ENCODE data around the gene USP24. TPM values are rescaled to one million over a fixed set of nuclear protein-coding genes. Genes with fewer than 3 reads are reported as not detected.

Gene USP24
- total RNA-seq, 1 donor from 2014 or later, result 49.5 TPM

DNA sequence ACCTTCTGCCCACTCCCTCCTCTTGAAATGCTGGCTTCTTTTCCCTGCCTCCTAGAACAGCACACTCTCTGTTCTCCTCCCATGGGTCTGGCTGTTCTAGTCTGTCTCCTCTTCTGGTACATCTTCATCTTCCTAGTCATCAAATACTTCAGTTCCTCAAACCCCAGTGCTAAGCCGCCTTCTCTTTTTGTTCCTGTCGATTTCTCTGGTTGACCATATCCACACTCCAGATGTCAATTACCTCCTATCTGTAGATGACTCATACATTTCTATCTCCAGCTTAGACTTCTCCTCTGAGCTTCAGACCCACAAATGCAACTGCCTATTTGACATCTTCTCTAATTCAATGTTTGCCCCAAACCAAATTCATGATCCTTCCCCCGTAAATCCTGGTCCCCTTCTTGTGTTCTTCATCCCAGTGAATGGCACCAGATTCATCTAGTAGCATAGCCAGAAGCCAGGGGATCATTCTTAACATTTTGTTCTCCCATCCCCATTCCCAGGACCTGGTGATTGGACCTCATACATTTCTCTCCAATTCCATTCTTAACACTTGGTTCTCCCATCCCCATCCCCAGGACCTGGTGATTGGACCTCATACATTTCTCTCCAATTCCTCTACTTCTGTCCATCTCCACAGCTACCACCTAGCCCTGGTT lies 35.9 kb downstream of the USP24 start:
- no peaks in the 10 kb centered on the region for H3K27me3 Mint-ChIP-seq
- H3K9me3 Mint-ChIP-seq, result peaks cover 5% of the 10 kb centered on the region
- H3K36me3 Mint-ChIP-seq (ENCODE audit: low read depth), result peaks cover 27% of the 10 kb centered on the region
- peaks cover 16% of the 10 kb centered on the region for H3K4me1 Mint-ChIP-seq
- intact Hi-C loops (cut with micrococcal nuclease), result no loop called here
- peak overlapping the region; percentile 5 for H3K27ac Mint-ChIP-seq
- no peak for DNase-seq
- H3K4me3 Mint-ChIP-seq, result no peak overlapping the region

DNA sequence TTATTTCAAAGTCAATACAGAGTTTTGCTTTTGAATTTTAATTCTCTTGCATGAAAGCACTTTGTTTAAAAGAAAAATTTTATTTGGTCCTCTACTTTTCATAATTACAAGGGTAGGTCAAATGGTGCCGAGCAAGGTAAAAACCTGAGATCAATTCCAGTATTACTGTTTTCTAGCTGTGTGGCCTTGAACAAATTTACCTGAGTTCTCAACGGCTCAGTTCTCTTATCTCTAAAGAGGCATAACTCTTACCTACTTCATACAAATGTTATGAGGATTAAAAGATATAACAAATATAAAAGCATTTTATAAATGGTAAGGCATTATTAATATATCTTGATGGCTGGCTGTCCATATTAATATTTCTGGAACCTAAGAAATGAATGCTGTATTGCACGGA lies 42.5 kb downstream of the USP24 start:
- DNase-seq, result no peak
- H3K36me3 Mint-ChIP-seq (ENCODE audit: low read depth), result peaks cover 33% of the 10 kb centered on the region
- no peak overlapping the region for H3K4me3 Mint-ChIP-seq
- intact Hi-C loops (cut with micrococcal nuclease), result no loop called here
- H3K27ac Mint-ChIP-seq, result no peak overlapping the region
- no peaks in the 10 kb centered on the region for H3K9me3 Mint-ChIP-seq
- H3K27me3 Mint-ChIP-seq, result no peaks in the 10 kb centered on the region
- peaks cover 20% of the 10 kb centered on the region for H3K4me1 Mint-ChIP-seq

DNA sequence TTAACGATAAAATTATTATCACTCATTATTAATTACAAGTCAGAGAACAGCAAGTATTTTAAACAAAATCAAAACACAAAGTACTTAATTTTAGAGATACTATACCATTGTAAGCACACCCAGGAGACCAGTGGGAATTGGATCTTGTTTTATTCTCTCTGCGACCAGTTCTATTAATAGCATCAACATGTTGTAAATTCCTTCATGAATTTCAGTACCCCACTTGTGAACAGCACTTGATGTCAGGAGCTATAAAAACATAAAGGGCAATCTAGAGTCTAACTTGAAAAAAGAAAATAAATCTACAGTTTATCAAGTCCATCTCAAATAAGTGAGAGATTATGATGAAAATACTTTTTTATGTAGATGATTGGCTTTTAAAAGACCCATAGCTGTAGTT lies 42.9 kb downstream of the USP24 start:
- H3K27ac Mint-ChIP-seq, result no peak overlapping the region
- peaks cover 37% of the 10 kb centered on the region for H3K36me3 Mint-ChIP-seq (ENCODE audit: low read depth)
- no peak overlapping the region for H3K4me3 Mint-ChIP-seq
- H3K4me1 Mint-ChIP-seq, result peaks cover 21% of the 10 kb centered on the region
- H3K9me3 Mint-ChIP-seq, result no peaks in the 10 kb centered on the region
- intact Hi-C loops (cut with micrococcal nuclease), result no loop called here
- DNase-seq, result no peak
- H3K27me3 Mint-ChIP-seq, result no peaks in the 10 kb centered on the region

DNA sequence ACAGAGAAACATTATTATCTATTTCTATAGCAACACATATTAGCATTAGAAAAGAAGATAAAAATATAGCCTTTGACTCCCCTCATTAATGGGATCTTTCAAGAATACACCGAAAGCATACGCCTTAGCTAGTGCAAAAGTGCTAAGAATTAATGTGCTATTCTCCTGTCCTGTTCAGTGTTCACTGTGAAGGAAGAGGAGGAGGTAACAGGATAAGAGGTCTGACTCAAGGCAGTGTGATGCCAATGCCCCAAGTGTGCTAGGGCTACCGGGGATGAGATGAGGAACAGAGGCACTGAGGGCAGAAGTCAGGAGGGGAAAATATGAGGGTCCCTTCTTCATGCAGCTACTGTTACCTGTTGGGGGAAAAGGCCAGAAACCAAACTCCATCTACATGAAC lies 43.5 kb downstream of the USP24 start:
- Mint-ChIP-seq H3K27me3 (no peaks in the 10 kb centered on the region), H3K4me1 (peaks cover 21% of the 10 kb centered on the region), H3K4me3 (no peak overlapping the region), H3K27ac (no peak overlapping the region), H3K36me3 (ENCODE audit: low read depth) (peaks cover 39% of the 10 kb centered on the region), H3K9me3 (no peaks in the 10 kb centered on the region)
- DNase-seq, result no peak
- intact Hi-C loops (cut with micrococcal nuclease), result loop anchor here (2.0 kb wide), 1 partner anchor 15 kb away; no protein-coding TSS in a partner anchor

DNA sequence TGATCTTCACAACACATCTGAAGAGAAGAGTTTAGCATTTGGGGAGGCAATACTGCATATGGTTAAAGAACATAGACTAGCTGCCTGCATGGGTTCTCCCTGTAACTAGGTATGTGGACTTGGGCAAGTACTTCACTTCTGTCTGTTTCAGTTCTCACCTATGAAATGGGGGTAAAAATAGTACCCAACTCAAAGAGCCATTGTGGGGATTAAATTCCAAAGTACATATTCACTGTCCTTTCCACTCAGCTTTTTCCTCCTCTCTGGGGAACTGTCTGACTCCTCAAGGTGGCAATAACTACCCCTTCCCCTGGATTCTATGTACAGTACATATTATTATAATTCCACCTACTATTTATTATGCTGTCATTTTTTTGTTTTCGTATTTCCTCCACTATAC lies 44.7 kb downstream of the USP24 start:
- Mint-ChIP-seq H3K27me3 (no peaks in the 10 kb centered on the region), H3K4me1 (peaks cover 21% of the 10 kb centered on the region), H3K27ac (no peak overlapping the region), H3K36me3 (ENCODE audit: low read depth) (peaks cover 42% of the 10 kb centered on the region), H3K4me3 (no peak overlapping the region), H3K9me3 (no peaks in the 10 kb centered on the region)
- intact Hi-C loops (cut with micrococcal nuclease), result loop anchor here (2.0 kb wide), 1 partner anchor 16 kb away; no protein-coding TSS in a partner anchor
- DNase-seq, result no peak

DNA sequence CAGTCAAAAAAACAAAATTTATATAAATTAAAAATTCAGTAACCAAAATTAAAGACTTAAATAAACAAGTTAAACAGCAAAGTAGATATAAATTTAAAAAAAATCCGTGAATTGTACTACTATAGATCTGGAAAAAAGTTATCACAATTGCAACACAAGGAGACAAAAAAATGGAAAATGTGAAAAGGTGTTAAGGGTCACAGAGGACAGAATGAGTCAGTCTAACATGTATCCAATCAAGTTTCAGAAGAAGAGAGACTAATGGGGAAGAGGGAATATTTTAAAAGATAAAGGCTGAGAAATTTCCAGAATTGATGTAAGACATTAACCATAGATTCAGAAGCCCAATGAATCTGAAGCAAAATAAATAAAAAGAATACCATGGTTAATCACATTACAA lies 46.0 kb downstream of the USP24 start:
- Mint-ChIP-seq H3K9me3 (no peaks in the 10 kb centered on the region), H3K4me3 (no peak overlapping the region), H3K27me3 (no peaks in the 10 kb centered on the region), H3K36me3 (ENCODE audit: low read depth) (peaks cover 46% of the 10 kb centered on the region), H3K27ac (peak overlapping the region; percentile 36), H3K4me1 (peaks cover 33% of the 10 kb centered on the region)
- intact Hi-C loops (cut with micrococcal nuclease), result loop anchor here (5.0 kb wide), 1 partner anchor 43 kb away; no protein-coding TSS in a partner anchor
- no peak for DNase-seq

DNA sequence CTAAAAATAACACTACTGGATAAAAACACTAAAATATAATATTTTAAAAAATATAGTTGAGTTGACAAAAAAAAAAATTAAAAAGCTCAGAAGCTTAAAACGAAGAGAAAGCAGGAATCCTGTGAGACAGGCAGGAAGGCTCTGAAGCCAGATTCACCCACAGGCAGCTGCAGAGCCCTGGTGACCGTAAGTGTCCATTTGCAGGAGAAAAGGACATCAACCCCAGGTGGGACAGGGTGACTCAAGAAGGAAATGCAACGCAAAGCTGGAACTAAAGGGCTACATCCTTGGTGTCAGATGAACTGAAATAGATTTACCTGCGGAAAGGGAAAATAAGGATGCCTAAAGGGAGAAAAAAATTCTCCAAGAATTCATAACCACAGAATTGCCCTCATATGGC lies 46.8 kb downstream of the USP24 start:
- H3K4me3 Mint-ChIP-seq, result no peak overlapping the region
- peaks cover 37% of the 10 kb centered on the region for H3K4me1 Mint-ChIP-seq
- no peak for DNase-seq
- no peak overlapping the region for H3K27ac Mint-ChIP-seq
- H3K9me3 Mint-ChIP-seq, result no peaks in the 10 kb centered on the region
- intact Hi-C loops (cut with micrococcal nuclease), result loop anchor here (5.0 kb wide), 1 partner anchor 44 kb away; no protein-coding TSS in a partner anchor
- peaks cover 52% of the 10 kb centered on the region for H3K36me3 Mint-ChIP-seq (ENCODE audit: low read depth)
- no peaks in the 10 kb centered on the region for H3K27me3 Mint-ChIP-seq

DNA sequence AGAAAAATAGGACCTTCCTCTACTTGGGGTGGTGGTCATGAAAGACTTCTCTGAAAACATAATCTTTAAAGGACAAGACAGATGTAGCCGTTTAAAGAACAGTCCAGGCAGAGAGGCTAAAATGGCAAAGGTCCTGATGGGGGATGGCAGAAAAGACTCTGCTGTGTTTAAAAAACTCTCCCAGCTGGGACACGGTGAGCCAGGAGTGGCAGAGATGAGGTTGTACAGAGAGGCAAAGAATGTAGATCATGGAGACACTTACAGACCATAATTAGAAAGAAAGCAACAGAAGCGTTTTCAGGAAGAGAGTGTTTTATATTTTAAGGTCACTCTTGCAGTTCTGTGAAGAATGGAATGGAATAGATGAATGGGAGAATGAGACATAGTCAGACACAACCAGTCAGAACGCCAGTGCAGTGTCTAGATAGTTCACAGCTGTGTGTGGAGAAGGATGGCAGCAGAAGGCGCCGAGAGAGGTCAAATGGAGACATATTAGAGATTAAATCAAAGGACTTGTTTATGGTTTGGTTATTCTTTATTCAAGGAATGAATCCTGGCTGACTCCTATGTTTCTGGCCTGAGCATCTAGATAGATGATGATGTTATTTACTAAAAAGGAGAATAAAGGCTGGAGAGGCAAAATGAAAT lies 47.8 kb downstream of the USP24 start:
- Mint-ChIP-seq H3K4me3 (no peak overlapping the region), H3K36me3 (ENCODE audit: low read depth) (peaks cover 51% of the 10 kb centered on the region), H3K4me1 (peaks cover 37% of the 10 kb centered on the region), H3K27me3 (no peaks in the 10 kb centered on the region), H3K9me3 (no peaks in the 10 kb centered on the region), H3K27ac (peak overlapping the region; percentile 31)
- intact Hi-C loops (cut with micrococcal nuclease), result loop anchor here (5.0 kb wide), 1 partner anchor 45 kb away; no protein-coding TSS in a partner anchor
- no peak for DNase-seq

DNA sequence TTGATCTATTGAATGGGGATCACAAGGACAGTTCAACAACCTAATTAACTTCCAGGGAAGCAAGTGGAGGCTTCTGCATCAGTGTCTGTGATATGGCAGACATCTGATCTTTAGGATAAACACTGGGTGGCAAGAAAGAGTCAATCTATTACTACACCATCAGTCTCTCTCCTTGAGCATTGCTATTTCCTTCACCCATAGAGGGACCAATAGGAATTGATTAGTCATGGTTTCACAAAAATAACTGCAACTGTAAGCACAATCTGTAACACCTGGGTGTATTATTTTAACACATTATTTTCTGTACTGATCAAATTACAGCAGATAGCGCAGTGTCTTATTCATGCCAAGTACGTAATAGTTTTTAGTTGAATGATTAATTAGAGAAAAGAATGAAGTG lies 50.3 kb downstream of the USP24 start:
- Mint-ChIP-seq H3K4me1 (peaks cover 30% of the 10 kb centered on the region), H3K27ac (peak overlapping the region; percentile 78), H3K27me3 (no peaks in the 10 kb centered on the region), H3K36me3 (ENCODE audit: low read depth) (peaks cover 45% of the 10 kb centered on the region), H3K4me3 (no peak overlapping the region), H3K9me3 (no peaks in the 10 kb centered on the region)
- DNase-seq, result no peak
- intact Hi-C loops (cut with micrococcal nuclease), result loop anchor here (1.0 to 5.0 kb wide), 2 partner anchors 47 to 112 kb away; no protein-coding TSS in a partner anchor

DNA sequence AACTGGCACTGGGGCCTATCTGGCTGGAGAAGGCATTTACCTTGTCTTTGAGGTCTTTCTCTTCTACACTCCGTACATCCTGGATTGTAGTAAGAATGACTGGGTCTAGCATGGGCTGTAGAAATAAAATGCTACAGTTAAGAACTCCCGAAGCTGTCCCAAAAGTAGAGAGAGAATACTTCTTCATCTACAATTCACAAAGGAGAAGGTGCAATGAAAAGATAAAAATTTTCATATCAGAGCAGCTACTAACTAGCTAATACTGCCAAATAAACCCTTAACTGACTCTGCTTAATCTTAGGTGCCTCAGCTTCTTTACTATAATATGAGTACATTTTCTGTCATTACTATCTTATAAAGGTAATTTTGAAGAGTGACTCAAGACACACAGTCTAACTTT lies 55.6 kb downstream of the USP24 start:
- peaks cover 51% of the 10 kb centered on the region for H3K36me3 Mint-ChIP-seq (ENCODE audit: low read depth)
- H3K9me3 Mint-ChIP-seq, result no peaks in the 10 kb centered on the region
- H3K27me3 Mint-ChIP-seq, result no peaks in the 10 kb centered on the region
- DNase-seq, result no peak
- H3K4me1 Mint-ChIP-seq, result peaks cover 16% of the 10 kb centered on the region
- no peak overlapping the region for H3K27ac Mint-ChIP-seq
- no peak overlapping the region for H3K4me3 Mint-ChIP-seq
- intact Hi-C loops (cut with micrococcal nuclease), result no loop called here

DNA sequence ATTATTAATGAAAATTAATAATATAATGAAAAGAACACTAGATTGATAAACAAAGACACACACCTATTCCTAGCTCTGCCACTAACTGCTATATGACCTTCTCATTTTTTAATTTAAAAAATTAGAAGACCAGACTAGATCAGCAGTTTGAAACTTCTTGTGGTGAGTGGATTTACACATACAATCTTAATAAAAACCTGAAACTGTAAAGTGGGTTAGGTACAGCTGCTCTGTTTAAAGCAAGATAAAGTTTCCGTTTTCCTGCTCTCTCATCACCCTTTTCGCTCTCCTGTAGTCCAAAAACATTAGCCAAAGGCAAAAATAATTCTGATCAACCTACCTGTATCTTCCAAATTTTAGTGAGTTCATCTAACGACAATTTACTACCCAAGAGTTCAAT lies 58.6 kb downstream of the USP24 start:
- Mint-ChIP-seq H3K27me3 (no peaks in the 10 kb centered on the region), H3K9me3 (no peaks in the 10 kb centered on the region), H3K27ac (no peak overlapping the region), H3K4me3 (no peak overlapping the region), H3K4me1 (peaks cover 15% of the 10 kb centered on the region), H3K36me3 (ENCODE audit: low read depth) (peaks cover 59% of the 10 kb centered on the region)
- no peak for DNase-seq
- intact Hi-C loops (cut with micrococcal nuclease), result no loop called here

DNA sequence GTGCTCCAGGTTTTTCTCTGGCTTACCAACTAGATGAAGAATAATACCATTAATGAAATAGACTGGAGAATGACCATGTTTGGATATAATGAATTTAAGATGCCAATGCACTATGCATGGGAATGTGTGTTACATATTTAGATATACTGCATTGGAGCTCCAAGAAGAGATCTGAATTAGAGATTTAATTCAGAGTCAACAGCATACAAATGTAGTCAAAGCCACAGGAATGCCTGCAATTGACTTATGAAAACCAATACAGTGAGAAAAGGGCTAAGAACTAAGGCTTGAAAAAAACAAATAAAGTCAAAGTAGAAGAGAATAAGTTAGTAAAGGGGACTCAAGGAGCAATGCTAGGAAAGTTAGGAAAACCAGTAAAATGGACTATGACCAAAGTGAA lies 59.1 kb downstream of the USP24 start:
- Mint-ChIP-seq H3K27ac (no peak overlapping the region), H3K9me3 (no peaks in the 10 kb centered on the region), H3K36me3 (ENCODE audit: low read depth) (peaks cover 61% of the 10 kb centered on the region), H3K27me3 (no peaks in the 10 kb centered on the region), H3K4me3 (no peak overlapping the region), H3K4me1 (peaks cover 20% of the 10 kb centered on the region)
- intact Hi-C loops (cut with micrococcal nuclease), result no loop called here
- DNase-seq, result no peak

DNA sequence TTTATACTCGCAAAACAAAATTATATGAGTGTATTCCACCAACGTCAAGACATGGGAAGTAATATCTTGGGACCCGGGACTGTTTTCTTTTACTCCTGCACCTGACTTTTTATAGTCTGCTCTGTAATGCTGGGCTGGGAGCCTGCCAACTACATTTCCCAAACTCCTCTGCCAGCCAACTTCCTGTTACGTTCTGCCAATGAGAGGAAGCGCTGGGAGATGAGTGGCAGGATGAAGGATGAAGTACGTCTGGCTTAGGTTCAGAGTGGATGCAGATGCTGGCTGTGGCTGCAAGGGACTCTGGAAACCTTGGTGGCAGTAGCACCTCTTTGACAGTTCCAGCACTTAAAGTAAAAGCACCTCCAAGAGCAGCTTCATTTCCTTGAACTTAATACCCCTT lies 59.6 kb downstream of the USP24 start:
- DNase-seq, result no peak
- no peak overlapping the region for H3K27ac Mint-ChIP-seq
- intact Hi-C loops (cut with micrococcal nuclease), result no loop called here
- no peaks in the 10 kb centered on the region for H3K9me3 Mint-ChIP-seq
- H3K27me3 Mint-ChIP-seq, result no peaks in the 10 kb centered on the region
- H3K36me3 Mint-ChIP-seq (ENCODE audit: low read depth), result peaks cover 62% of the 10 kb centered on the region
- H3K4me3 Mint-ChIP-seq, result no peak overlapping the region
- peaks cover 24% of the 10 kb centered on the region for H3K4me1 Mint-ChIP-seq

DNA sequence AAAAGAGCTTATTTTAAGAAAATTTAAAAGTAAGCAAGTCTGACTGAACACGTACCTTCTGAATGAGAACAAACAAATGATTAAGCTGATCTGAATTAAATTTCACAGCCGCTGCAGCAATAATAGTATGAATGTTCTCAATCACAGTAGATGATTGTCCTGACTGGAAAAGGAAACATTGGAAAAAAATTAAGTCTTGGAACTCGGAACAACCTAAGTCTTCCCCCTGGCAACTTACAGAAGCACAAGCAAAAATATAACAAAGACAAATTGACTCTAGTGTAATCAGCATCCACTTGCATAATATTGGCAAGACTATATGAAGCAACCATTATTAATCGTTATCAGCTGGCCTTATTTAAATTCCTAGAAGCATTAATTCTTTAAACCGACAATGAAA lies 60.5 kb downstream of the USP24 start:
- peaks cover 24% of the 10 kb centered on the region for H3K4me1 Mint-ChIP-seq
- H3K36me3 Mint-ChIP-seq (ENCODE audit: low read depth), result peaks cover 58% of the 10 kb centered on the region
- intact Hi-C loops (cut with micrococcal nuclease), result loop anchor here (5.0 kb wide), 1 partner anchor 58 kb away; no protein-coding TSS in a partner anchor
- no peaks in the 10 kb centered on the region for H3K27me3 Mint-ChIP-seq
- no peak overlapping the region for H3K4me3 Mint-ChIP-seq
- no peak overlapping the region for H3K27ac Mint-ChIP-seq
- H3K9me3 Mint-ChIP-seq, result no peaks in the 10 kb centered on the region
- DNase-seq, result no peak
